ENCODE data around the gene CLEC16A.

Gene CLEC16A

GRCh38 chr16:11014136-11014535 lies 69.8 kb downstream of the CLEC16A start:
- Histone ChIP-seq H3K27me3 (ENCODE audit: insufficient read depth, low read length) (no peaks in the 10 kb centered on the region), H3K4me3 (ENCODE audit: low read length) (no peak overlapping the region), H3K36me3 (ENCODE audit: insufficient read depth, low read depth, low read length) (no peaks in the 10 kb centered on the region)

GRCh38 chr16:11015076-11015475 lies 70.7 kb downstream of the CLEC16A start:
- Histone ChIP-seq H3K9me3 (ENCODE audit: insufficient read depth, low read depth, low read length) (no peaks in the 10 kb centered on the region), H3K36me3 (ENCODE audit: insufficient read depth, low read depth, low read length) (no peaks in the 10 kb centered on the region), H3K4me1 (ENCODE audit: insufficient read depth, low read length) (no peaks in the 10 kb centered on the region), H3K9ac (ENCODE audit: low read depth, low read length) (no peak overlapping the region), H3K4me3 (ENCODE audit: low read length) (no peak overlapping the region), H3K27me3 (ENCODE audit: insufficient read depth, low read length) (no peaks in the 10 kb centered on the region), H3K27ac (ENCODE audit: low read length) (no peak overlapping the region)

More at GRCh38 chr16:11014136-11014535, 69.8 kb downstream of the CLEC16A start:
- Histone ChIP-seq H3K4me1 (ENCODE audit: insufficient read depth, low read length) (no peaks in the 10 kb centered on the region), H3K9ac (ENCODE audit: low read depth, low read length) (no peak overlapping the region), H3K9me3 (ENCODE audit: insufficient read depth, low read depth, low read length) (no peaks in the 10 kb centered on the region), H3K27ac (ENCODE audit: low read length) (no peak overlapping the region)

GRCh38 chr16:11015607-11016006 lies 71.2 kb downstream of the CLEC16A start:
- Histone ChIP-seq H3K4me3 (ENCODE audit: low read length) (no peak overlapping the region), H3K27ac (ENCODE audit: low read length) (no peak overlapping the region), H3K4me1 (ENCODE audit: insufficient read depth, low read length) (no peaks in the 10 kb centered on the region), H3K27me3 (ENCODE audit: insufficient read depth, low read length) (no peaks in the 10 kb centered on the region), H3K9me3 (ENCODE audit: insufficient read depth, low read depth, low read length) (no peaks in the 10 kb centered on the region), H3K36me3 (ENCODE audit: insufficient read depth, low read depth, low read length) (no peaks in the 10 kb centered on the region), H3K9ac (ENCODE audit: low read depth, low read length) (no peak overlapping the region)

- no peak overlapping the region for H3K4me3 ChIP-seq (ENCODE audit: low read length)
- H3K27me3 ChIP-seq (ENCODE audit: insufficient read depth, low read length) = no peaks in the 10 kb centered on the region
- no peaks in the 10 kb centered on the region for H3K9me3 ChIP-seq (ENCODE audit: insufficient read depth, low read depth, low read length)
- H3K27ac ChIP-seq (ENCODE audit: low read length) = no peak overlapping the region
- H3K36me3 ChIP-seq (ENCODE audit: insufficient read depth, low read depth, low read length) = no peaks in the 10 kb centered on the region
- H3K9ac ChIP-seq (ENCODE audit: low read depth, low read length) = no peak overlapping the region
- H3K4me1 ChIP-seq (ENCODE audit: insufficient read depth, low read length) = no peaks in the 10 kb centered on the region
Measured at GRCh38 chr16:11016524-11016988, 72.2 kb downstream of the CLEC16A start.

GRCh38 chr16:11016993-11017392 lies 72.6 kb downstream of the CLEC16A start:
- no peaks in the 10 kb centered on the region for H3K4me1 ChIP-seq (ENCODE audit: insufficient read depth, low read length)
- no peak overlapping the region for H3K4me3 ChIP-seq (ENCODE audit: low read length)

GRCh38 chr16:11017499-11017898 lies 73.1 kb downstream of the CLEC16A start:
- H3K9ac ChIP-seq (ENCODE audit: low read depth, low read length) = no peak overlapping the region
- no peak overlapping the region for H3K4me3 ChIP-seq (ENCODE audit: low read length)
- H3K27me3 ChIP-seq (ENCODE audit: insufficient read depth, low read length) = no peaks in the 10 kb centered on the region
- H3K27ac ChIP-seq (ENCODE audit: low read length) = no peak overlapping the region
- no peaks in the 10 kb centered on the region for H3K36me3 ChIP-seq (ENCODE audit: insufficient read depth, low read depth, low read length)
- no peaks in the 10 kb centered on the region for H3K4me1 ChIP-seq (ENCODE audit: insufficient read depth, low read length)
- no peaks in the 10 kb centered on the region for H3K9me3 ChIP-seq (ENCODE audit: insufficient read depth, low read depth, low read length)

More at GRCh38 chr16:11016993-11017392, 72.6 kb downstream of the CLEC16A start:
- H3K27me3 ChIP-seq (ENCODE audit: insufficient read depth, low read length) = no peaks in the 10 kb centered on the region
- H3K27ac ChIP-seq (ENCODE audit: low read length) = no peak overlapping the region
- no peaks in the 10 kb centered on the region for H3K36me3 ChIP-seq (ENCODE audit: insufficient read depth, low read depth, low read length)
- H3K9me3 ChIP-seq (ENCODE audit: insufficient read depth, low read depth, low read length) = no peaks in the 10 kb centered on the region
- no peak overlapping the region for H3K9ac ChIP-seq (ENCODE audit: low read depth, low read length)

- H3K4me1 ChIP-seq (ENCODE audit: insufficient read depth, low read length) = no peaks in the 10 kb centered on the region
- no peak overlapping the region for H3K27ac ChIP-seq (ENCODE audit: low read length)
- H3K9me3 ChIP-seq (ENCODE audit: insufficient read depth, low read depth, low read length) = no peaks in the 10 kb centered on the region
- no peaks in the 10 kb centered on the region for H3K36me3 ChIP-seq (ENCODE audit: insufficient read depth, low read depth, low read length)
- no peak overlapping the region for H3K9ac ChIP-seq (ENCODE audit: low read depth, low read length)
- no peaks in the 10 kb centered on the region for H3K27me3 ChIP-seq (ENCODE audit: insufficient read depth, low read length)
- H3K4me3 ChIP-seq (ENCODE audit: low read length) = no peak overlapping the region
Measured at GRCh38 chr16:11020388-11020787, 76.0 kb downstream of the CLEC16A start.

- no peak overlapping the region for H3K27ac ChIP-seq (ENCODE audit: low read length)
- H3K27me3 ChIP-seq (ENCODE audit: insufficient read depth, low read length) = no peaks in the 10 kb centered on the region
- H3K36me3 ChIP-seq (ENCODE audit: insufficient read depth, low read depth, low read length) = peaks cover 5% of the 10 kb centered on the region; the same call in 1 of the 2 replicates
Measured at GRCh38 chr16:11020792-11021551, 76.6 kb downstream of the CLEC16A start.

GRCh38 chr16:11022002-11022401 lies 77.6 kb downstream of the CLEC16A start:
- no peaks in the 10 kb centered on the region for H3K4me1 ChIP-seq (ENCODE audit: insufficient read depth, low read length)
- H3K4me3 ChIP-seq (ENCODE audit: low read length) = no peak overlapping the region
- H3K9ac ChIP-seq (ENCODE audit: low read depth, low read length) = no peak overlapping the region
- H3K36me3 ChIP-seq (ENCODE audit: insufficient read depth, low read depth, low read length) = peaks cover 8% of the 10 kb centered on the region; the same call in 1 of the 2 replicates
- no peaks in the 10 kb centered on the region for H3K27me3 ChIP-seq (ENCODE audit: insufficient read depth, low read length)
- H3K27ac ChIP-seq (ENCODE audit: low read length) = no peak overlapping the region
- no peaks in the 10 kb centered on the region for H3K9me3 ChIP-seq (ENCODE audit: insufficient read depth, low read depth, low read length)

More at GRCh38 chr16:11020792-11021551, 76.6 kb downstream of the CLEC16A start:
- no peak overlapping the region for H3K9ac ChIP-seq (ENCODE audit: low read depth, low read length)
- H3K9me3 ChIP-seq (ENCODE audit: insufficient read depth, low read depth, low read length) = no peaks in the 10 kb centered on the region
- H3K4me3 ChIP-seq (ENCODE audit: low read length) = no peak overlapping the region
- H3K4me1 ChIP-seq (ENCODE audit: insufficient read depth, low read length) = no peaks in the 10 kb centered on the region

- no peak overlapping the region for H3K27ac ChIP-seq (ENCODE audit: low read length)
- H3K36me3 ChIP-seq (ENCODE audit: insufficient read depth, low read depth, low read length) = peaks cover 8% of the 10 kb centered on the region; the same call in 1 of the 2 replicates
- H3K4me1 ChIP-seq (ENCODE audit: insufficient read depth, low read length) = no peaks in the 10 kb centered on the region
- no peak overlapping the region for H3K9ac ChIP-seq (ENCODE audit: low read depth, low read length)
- H3K9me3 ChIP-seq (ENCODE audit: insufficient read depth, low read depth, low read length) = no peaks in the 10 kb centered on the region
- H3K4me3 ChIP-seq (ENCODE audit: low read length) = no peak overlapping the region
- H3K27me3 ChIP-seq (ENCODE audit: insufficient read depth, low read length) = no peaks in the 10 kb centered on the region
Measured at GRCh38 chr16:11023262-11024039, 79.1 kb downstream of the CLEC16A start.

GRCh38 chr16:11024333-11025053 lies 80.1 kb downstream of the CLEC16A start:
- H3K4me1 ChIP-seq (ENCODE audit: insufficient read depth, low read length) = no peaks in the 10 kb centered on the region
- no peaks in the 10 kb centered on the region for H3K27me3 ChIP-seq (ENCODE audit: insufficient read depth, low read length)
- H3K27ac ChIP-seq (ENCODE audit: low read length) = no peak overlapping the region
- no peaks in the 10 kb centered on the region for H3K9me3 ChIP-seq (ENCODE audit: insufficient read depth, low read depth, low read length)
- H3K9ac ChIP-seq (ENCODE audit: low read depth, low read length) = no peak overlapping the region
- H3K36me3 ChIP-seq (ENCODE audit: insufficient read depth, low read depth, low read length) = peaks cover 8% of the 10 kb centered on the region; the same call in 1 of the 2 replicates
- no peak overlapping the region for H3K4me3 ChIP-seq (ENCODE audit: low read length)
